HepG2 (cell line): ENCODE results near the gene SHISA4. TPM values are rescaled to one million over a fixed set of nuclear protein-coding genes. Genes with fewer than 3 reads are reported as not detected.

Experiments
- ARID2 ChIP-seq: sonication (generic); formaldehyde crosslinking; IDR thresholded peaks from 2 replicates; pipeline ENCODE4 v1.8.1; 2022; ENCODE audit warnings: mild to moderate bottlenecking, missing genetic modification reagents, borderline replicate concordance
- CEBPZ ChIP-seq: IDR thresholded peaks from 2 replicates; pipeline ENCODE4 v1.6.1; 2012; ENCODE audit warnings: low read length, improper control_type of control experiment
- DRAP1 ChIP-seq: IDR thresholded peaks from 2 replicates; pipeline ENCODE4 v1.6.1; 2016; ENCODE audit warnings: missing genetic modification reagents, missing compliant biosample characterization
- HBP1 ChIP-seq: IDR thresholded peaks from 2 replicates; pipeline ENCODE4 v1.6.1; 2016; ENCODE audit warnings: low read depth, control low read depth
- HNF4G ChIP-seq, 2 experiments: sonication (generic) in 1 of 2; formaldehyde crosslinking in 1 of 2; IDR thresholded peaks; 2 replicates each; pipeline versions ENCODE4 v1.4.0 to v1.6.1; 2011 to 2020; ENCODE audit warnings: borderline replicate concordance in 2 of 2, low read depth in 2 of 2, mild to moderate bottlenecking in 2 of 2, low read length in 1 of 2, missing genetic modification reagents in 1 of 2, moderate library complexity in 1 of 2
- HOXA3 ChIP-seq: sonication (generic); formaldehyde crosslinking; IDR thresholded peaks from 2 replicates; pipeline ENCODE4 v1.5.0; 2020; ENCODE audit warnings: missing genetic modification reagents
- JUNB ChIP-seq: sonication (generic); formaldehyde crosslinking; IDR thresholded peaks from 2 replicates; pipeline ENCODE4 v1.8.0; 2022; ENCODE audit warnings: missing genetic modification reagents, mild to moderate bottlenecking, borderline replicate concordance
- MATR3 ChIP-seq: sonication (generic); formaldehyde crosslinking; IDR thresholded peaks from 2 replicates; pipeline ENCODE4 v1.4.0; 2020; ENCODE audit warnings: missing genetic modification reagents
- MXD3 ChIP-seq: IDR thresholded peaks from 2 replicates; pipeline ENCODE4 v1.6.1; 2016; ENCODE audit warnings: mild to moderate bottlenecking, missing biosample characterization, missing genetic modification reagents
- SNAPC5 ChIP-seq: sonication (generic); formaldehyde crosslinking; IDR thresholded peaks from 2 replicates; pipeline ENCODE4 v1.8.1; 2023; ENCODE audit warnings: mild to moderate bottlenecking, missing genetic modification reagents, borderline replicate concordance
- SOX6 ChIP-seq, 2 experiments: fragments of 450-650 bp in 1 of 2; sonication (generic) in 1 of 2; formaldehyde crosslinking in 1 of 2; IDR thresholded peaks; 2 replicates each; pipeline versions ENCODE4 v1.4.0 to v1.6.1; 2017 to 2020; ENCODE audit warnings: antibody characterized with exemption in 1 of 2, mild to moderate bottlenecking in 1 of 2, missing genetic modification reagents in 1 of 2
- TRIM22 ChIP-seq: fragments of 450-650 bp; IDR thresholded peaks from 2 replicates; pipeline ENCODE4 v1.6.1; 2017
- ZFP36L1 ChIP-seq: sonication (generic); formaldehyde crosslinking; IDR thresholded peaks from 2 replicates; pipeline ENCODE4 v1.8.0; 2022; ENCODE audit warnings: mild to moderate bottlenecking, missing genetic modification reagents, moderate library complexity
- ZFP37 ChIP-seq: sonication (generic); formaldehyde crosslinking; IDR thresholded peaks from 2 replicates; pipeline ENCODE4 v1.4.0; 2020; ENCODE audit warnings: missing genetic modification reagents, borderline replicate concordance
- ZNF160 ChIP-seq: sonication (generic); formaldehyde crosslinking; IDR thresholded peaks from 2 replicates; pipeline ENCODE4 v1.8.0; 2022; ENCODE audit warnings: mild to moderate bottlenecking, inconsistent platforms, missing genetic modification reagents
- ZNF263 ChIP-seq: sonication (generic); formaldehyde crosslinking; IDR thresholded peaks from 2 replicates; pipeline ENCODE4 v1.4.0; 2020; ENCODE audit warnings: missing genetic modification reagents
- ZNF331 ChIP-seq: sonication (generic); formaldehyde crosslinking; IDR thresholded peaks from 2 replicates; pipeline ENCODE4 v1.4.0; 2020; ENCODE audit warnings: missing genetic modification reagents
- ZNF547 ChIP-seq: sonication (generic); formaldehyde crosslinking; IDR thresholded peaks from 2 replicates; pipeline ENCODE4 v1.5.1; 2020; ENCODE audit warnings: mild to moderate bottlenecking, missing genetic modification reagents
- ZNF629 ChIP-seq: sonication (generic); formaldehyde crosslinking; conservative IDR thresholded peaks from 2 replicates; pipeline ENCODE4 v1.5.0; 2020; ENCODE audit warnings: missing genetic modification reagents
- ZNF703 ChIP-seq: sonication (generic); formaldehyde crosslinking; IDR thresholded peaks from 2 replicates; pipeline ENCODE4 v1.5.1; 2020; ENCODE audit warnings: missing genetic modification reagents, mild to moderate bottlenecking, moderate library complexity, borderline replicate concordance
- ZNF709 ChIP-seq: sonication (generic); formaldehyde crosslinking; IDR thresholded peaks from 2 replicates; pipeline ENCODE4 v1.5.0; 2020; ENCODE audit warnings: mild to moderate bottlenecking, missing genetic modification reagents
- polyA plus RNA-seq, 8 experiments: library from polyadenylated mRNA; depleted of rRNA in 3 of 8; stranded (reverse) in 7 of 8; unstranded in 1 of 8; fragments of >200 nt; fragmentation: Illumina TruSeq in 4 of 8; extraction: Trizol in 4 of 8; gene quantifications; 2 replicates each; pipeline versions ENCODE4 v1.2.1 to v1.2.3, GENCODE V29; 2011 to 2016; ENCODE audit warnings: low read depth in 4 of 8, missing spikeins in 1 of 8, mixed read lengths in 1 of 8; ENCODE audit not compliant: insufficient read depth in 1 of 8
- total RNA-seq, 5 experiments: library from RNA; depleted of rRNA; stranded (reverse); fragments of >200 nt; fragmentation: Illumina TruSeq; extraction: Trizol; gene quantifications; 2 replicates each; pipeline ENCODE4 v1.2.3, GENCODE V29; 2016; ENCODE audit warnings: low read depth in 1 of 5

The SHISA4 gene
- total and polyA plus RNA-seq, 2 of the 13 experiments (the other 11 are each of a cell fraction or from before 2014, with no cell fraction given), result 0.51 to 1.0 TPM

GRCh38 chr1:201916649-201917249 is 28.1 kb downstream of the SHISA4 start (continued):
- TF ChIP-seq MXD3 (CRISPR knock-in tag) (no peak), ZNF331 (CRISPR knock-in tag) (peak; percentile 84; the same call in 1 of the 2 replicates), CEBPZ (no peak), SNAPC5 (no peak), ZNF160 (CRISPR knock-in tag) (no peak), ZNF709 (no peak), MATR3 (CRISPR knock-in tag) (no peak), ZNF263 (CRISPR knock-in tag) (peak; percentile 90), JUNB (CRISPR knock-in tag) (no peak), ZFP37 (no peak), HBP1 (CRISPR knock-in tag) (no peak), TRIM22 (no peak), HOXA3 (CRISPR knock-in tag) (0 out of 2 replicates have a peak, but pooled peaks have one; percentile 13), SOX6 (IDR thresholded peaks at IDR 0.05) (no peak), SOX6 (CRISPR knock-in tag; IDR thresholded peaks at IDR 0.05) (0 out of 2 replicates have a peak, but pooled peaks have one; percentile 10), ZNF547 (no peak), ARID2 (CRISPR knock-in tag) (no peak), ZNF629 (0 out of 2 replicates have a peak, but pooled peaks have one; percentile 15), DRAP1 (CRISPR knock-in tag) (no peak), ZNF703 (CRISPR knock-in tag) (no peak), HNF4G (IDR thresholded peaks at IDR 0.05; ENCODE audit: borderline replicate concordance, low read depth, low read length) (no peak), HNF4G (CRISPR knock-in tag; IDR thresholded peaks at IDR 0.05; ENCODE audit: borderline replicate concordance, low read depth) (no peak), ZFP36L1 (CRISPR knock-in tag) (no peak)
